Glutamatergic neuron (in vitro differentiated cells): Measurements from ENCODE around the gene FAM174C. TPM values are rescaled to one million over a fixed set of nuclear protein-coding genes. Genes with fewer than 3 reads are reported as not detected.

Experiments used
- DNase-seq: peaks from one replicate; pipeline ENCODE4 v3.0.0; 2022
- H3K27ac Mint-ChIP-seq: one replicate; pipeline ENCODE4 v1.8.0; 2020; ENCODE audit warnings: mild to moderate bottlenecking, mixed read lengths, inconsistent platforms; ENCODE audit not compliant: unreplicated experiment
- H3K27me3 Mint-ChIP-seq: one replicate; pipeline ENCODE4 v1.8.0; 2020; ENCODE audit warnings: mild to moderate bottlenecking, moderate library complexity, mixed read lengths, inconsistent platforms; ENCODE audit not compliant: unreplicated experiment
- H3K36me3 Mint-ChIP-seq: one replicate; pipeline ENCODE4 v1.8.0; 2020; ENCODE audit warnings: mild to moderate bottlenecking, mixed read lengths, inconsistent platforms; ENCODE audit not compliant: unreplicated experiment
- H3K4me1 Mint-ChIP-seq: one replicate; pipeline ENCODE4 v1.8.0; 2020; ENCODE audit warnings: mild to moderate bottlenecking, low read depth, mixed read lengths, inconsistent platforms; ENCODE audit not compliant: unreplicated experiment
- H3K4me3 Mint-ChIP-seq: one replicate; pipeline ENCODE4 v1.8.0; 2020; ENCODE audit warnings: mild to moderate bottlenecking, mixed read lengths, inconsistent platforms; ENCODE audit not compliant: unreplicated experiment
- H3K9me3 Mint-ChIP-seq: one replicate; pipeline ENCODE4 v1.8.0; 2020; ENCODE audit warnings: mild to moderate bottlenecking, moderate library complexity, mixed read lengths, inconsistent platforms; ENCODE audit not compliant: unreplicated experiment
- total RNA-seq: library from RNA; stranded (reverse); fragmentation: NEBNext Ultra II Directional; extraction: Animal tissue kit (Norgen Biotek cat#: 25700); gene quantifications from one replicate; pipeline ENCODE4 v1.2.1, GENCODE V29; 2021; ENCODE audit not compliant: unreplicated experiment
- TF ChIP-seq, protein P1 (sequence below): fragments of 200-600 bp; sonication (generic); IDR thresholded peaks from one replicate; pipeline ENCODE4 v1.5.0; 2021; ENCODE audit not compliant: partially characterized antibody, unreplicated experiment

Gene FAM174C
- total RNA-seq, 1 donor from 2014 or later, result 17.3 TPM

DNA sequence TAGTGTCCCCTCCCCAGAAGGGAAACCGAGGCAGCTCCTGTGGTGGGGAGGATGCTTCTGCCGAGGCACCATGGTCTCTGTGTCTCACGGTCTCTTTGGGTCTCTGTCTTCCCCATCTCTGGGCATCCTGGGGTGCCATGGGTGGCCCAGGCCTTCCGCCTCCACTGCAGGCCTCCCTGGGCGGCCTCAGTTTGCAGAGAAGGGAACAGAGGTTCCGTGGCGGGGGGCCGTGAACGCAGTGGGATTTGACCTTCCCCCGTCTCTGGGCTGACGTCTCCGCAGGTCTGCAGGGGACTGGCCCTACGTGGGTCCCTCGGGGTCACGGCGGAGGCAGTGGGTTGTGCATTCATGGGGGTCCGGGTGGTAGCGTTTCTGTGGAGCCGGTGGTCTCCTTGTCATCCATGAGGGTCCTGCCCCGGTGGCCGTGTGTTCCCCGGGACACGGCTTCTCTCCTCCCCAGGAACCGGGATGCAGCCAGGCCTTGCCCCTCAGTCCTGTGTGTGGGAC, 14.9 kb downstream of the FAM174C start:
- no peaks in the 10 kb centered on the region for H3K4me1 Mint-ChIP-seq
- peaks cover 4% of the 10 kb centered on the region for H3K27me3 Mint-ChIP-seq
- TF ChIP-seq, protein P1, sequence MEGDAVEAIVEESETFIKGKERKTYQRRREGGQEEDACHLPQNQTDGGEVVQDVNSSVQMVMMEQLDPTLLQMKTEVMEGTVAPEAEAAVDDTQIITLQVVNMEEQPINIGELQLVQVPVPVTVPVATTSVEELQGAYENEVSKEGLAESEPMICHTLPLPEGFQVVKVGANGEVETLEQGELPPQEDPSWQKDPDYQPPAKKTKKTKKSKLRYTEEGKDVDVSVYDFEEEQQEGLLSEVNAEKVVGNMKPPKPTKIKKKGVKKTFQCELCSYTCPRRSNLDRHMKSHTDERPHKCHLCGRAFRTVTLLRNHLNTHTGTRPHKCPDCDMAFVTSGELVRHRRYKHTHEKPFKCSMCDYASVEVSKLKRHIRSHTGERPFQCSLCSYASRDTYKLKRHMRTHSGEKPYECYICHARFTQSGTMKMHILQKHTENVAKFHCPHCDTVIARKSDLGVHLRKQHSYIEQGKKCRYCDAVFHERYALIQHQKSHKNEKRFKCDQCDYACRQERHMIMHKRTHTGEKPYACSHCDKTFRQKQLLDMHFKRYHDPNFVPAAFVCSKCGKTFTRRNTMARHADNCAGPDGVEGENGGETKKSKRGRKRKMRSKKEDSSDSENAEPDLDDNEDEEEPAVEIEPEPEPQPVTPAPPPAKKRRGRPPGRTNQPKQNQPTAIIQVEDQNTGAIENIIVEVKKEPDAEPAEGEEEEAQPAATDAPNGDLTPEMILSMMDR, result no peak
- H3K4me3 Mint-ChIP-seq, result no peak overlapping the region
- no peaks in the 10 kb centered on the region for H3K9me3 Mint-ChIP-seq
- no peaks in the 10 kb centered on the region for H3K36me3 Mint-ChIP-seq
- no peak overlapping the region for H3K27ac Mint-ChIP-seq
- peak; percentile 21 for DNase-seq

DNA sequence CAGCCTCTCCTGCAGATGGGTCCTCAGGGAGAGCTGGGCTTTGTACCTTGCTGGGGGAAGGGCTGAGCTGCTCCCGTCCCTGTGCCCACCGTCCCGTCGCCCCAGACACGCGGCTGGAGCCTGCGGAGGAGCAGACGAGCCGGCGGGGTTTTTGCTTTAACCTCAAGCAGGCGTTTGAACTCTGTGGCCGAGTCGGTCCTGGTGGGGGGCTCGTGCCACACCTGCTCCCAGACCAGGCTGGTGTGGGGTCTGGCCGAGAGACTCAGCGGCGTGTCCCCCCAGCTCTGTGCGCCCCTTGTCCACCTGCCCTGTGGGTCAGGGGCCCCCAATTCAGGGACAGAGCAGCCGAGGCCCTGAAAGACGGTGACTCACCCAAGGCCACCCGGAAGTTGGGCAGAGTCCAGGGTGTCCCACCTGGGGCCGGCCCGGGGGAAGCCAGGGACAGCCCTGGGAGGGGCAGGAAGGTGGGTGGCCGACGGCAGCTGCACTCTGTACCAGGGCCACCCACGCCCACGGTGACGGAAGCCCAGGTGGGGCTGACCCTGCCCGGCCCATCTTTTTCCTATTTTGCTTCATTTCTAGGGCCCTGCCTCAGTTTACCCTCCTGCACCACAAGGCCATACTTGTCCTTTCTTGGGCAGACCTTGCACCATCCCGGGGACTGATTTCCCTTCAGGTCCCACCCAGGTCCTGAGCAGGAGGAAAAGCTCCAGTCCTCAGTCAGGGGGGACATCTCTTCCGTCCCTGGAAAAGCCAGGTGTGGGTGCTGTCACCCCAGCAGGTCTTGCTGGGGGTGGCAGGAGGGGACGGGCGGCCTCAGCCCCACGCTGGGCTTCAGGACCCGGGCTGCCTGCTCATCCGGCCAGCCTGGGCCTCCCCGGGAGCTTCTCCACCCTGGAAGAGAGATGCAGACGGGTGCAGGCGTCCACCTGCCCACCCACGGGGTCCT, 15.6 kb downstream of the FAM174C start:
- Mint-ChIP-seq H3K27me3 (peaks cover 4% of the 10 kb centered on the region), H3K27ac (no peak overlapping the region), H3K4me1 (no peaks in the 10 kb centered on the region), H3K9me3 (no peaks in the 10 kb centered on the region), H3K4me3 (no peak overlapping the region), H3K36me3 (no peaks in the 10 kb centered on the region)
- TF ChIP-seq, protein P1, result no peak
- DNase-seq, result no peak

DNA sequence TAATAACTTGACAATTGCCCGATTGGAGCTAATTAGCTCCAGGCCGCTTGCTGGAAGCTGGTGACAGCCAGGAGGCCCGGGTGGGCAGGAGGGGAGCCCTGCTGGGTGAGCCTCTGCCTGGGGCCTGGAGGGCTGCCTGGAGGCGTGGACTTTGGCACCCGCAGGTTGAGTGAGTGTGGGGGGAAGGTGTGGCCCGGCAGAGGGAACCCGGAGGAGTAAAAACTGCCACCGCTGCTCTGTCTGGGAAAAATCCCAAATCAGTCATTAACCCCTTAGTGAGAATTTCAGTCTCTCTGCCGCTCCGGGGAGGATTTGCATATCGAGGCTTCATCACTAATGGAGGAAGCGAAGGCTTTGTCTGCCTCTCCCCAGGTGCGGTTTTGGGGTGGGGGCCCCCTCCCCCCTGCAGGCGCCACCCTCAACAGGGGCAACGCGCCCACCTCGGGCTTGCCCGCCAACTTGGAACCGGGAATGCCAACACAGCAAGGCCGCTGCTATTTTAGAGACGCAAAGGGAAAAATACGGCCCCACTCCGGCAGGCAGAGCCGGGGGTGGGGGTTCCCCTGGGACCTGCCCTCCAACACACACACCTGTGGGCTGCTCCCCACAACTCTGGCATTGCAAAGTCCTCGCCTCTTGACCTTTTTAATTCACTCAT, 16.6 kb downstream of the FAM174C start:
- Mint-ChIP-seq H3K4me1 (no peaks in the 10 kb centered on the region), H3K4me3 (no peak overlapping the region), H3K9me3 (no peaks in the 10 kb centered on the region), H3K27me3 (peaks cover 4% of the 10 kb centered on the region), H3K36me3 (no peaks in the 10 kb centered on the region), H3K27ac (no peak overlapping the region)
- TF ChIP-seq, protein P1, result no peak
- peak; percentile 15 for DNase-seq

DNA sequence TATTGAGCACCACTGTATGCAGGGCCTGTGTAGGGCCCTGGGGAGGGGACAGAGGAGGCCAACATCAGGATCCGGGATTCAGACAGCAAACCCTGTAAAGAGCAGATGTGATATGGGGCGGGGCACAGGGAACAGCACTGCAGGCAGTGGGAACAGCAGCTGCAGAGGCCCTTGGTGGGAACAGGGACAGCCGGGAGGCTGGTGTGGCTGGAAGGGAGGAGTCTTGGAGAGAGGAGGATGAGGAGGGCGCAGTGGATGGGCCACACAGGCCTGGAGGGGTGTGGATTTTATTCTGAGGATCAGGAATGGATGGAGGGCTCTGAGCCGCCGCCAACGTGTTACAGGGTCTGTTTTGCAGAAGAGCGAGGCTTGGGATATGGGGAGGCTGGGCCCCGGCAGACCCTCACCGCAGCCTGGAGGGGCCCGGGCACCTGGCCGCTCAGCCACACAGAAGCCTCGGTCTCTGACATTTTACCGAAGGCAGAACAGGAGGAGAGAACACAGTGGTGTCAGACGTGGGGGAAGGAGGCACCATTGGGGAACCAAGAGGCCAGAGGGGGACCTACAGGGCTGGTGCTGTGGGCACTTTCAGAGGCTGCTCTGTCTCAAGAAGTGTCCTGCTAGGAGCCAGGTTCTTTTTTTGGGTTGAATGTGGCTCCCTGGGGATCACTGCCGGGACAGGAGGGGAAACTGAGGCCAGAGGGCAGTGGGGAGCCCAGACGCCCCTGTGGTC, 17.3 kb downstream of the FAM174C start:
- peaks cover 2% of the 10 kb centered on the region for H3K9me3 Mint-ChIP-seq
- H3K27me3 Mint-ChIP-seq, result peaks cover 4% of the 10 kb centered on the region
- H3K27ac Mint-ChIP-seq, result no peak overlapping the region
- H3K36me3 Mint-ChIP-seq, result no peaks in the 10 kb centered on the region
- H3K4me1 Mint-ChIP-seq, result no peaks in the 10 kb centered on the region
- TF ChIP-seq, protein P1, result no peak
- peak; percentile 15 for DNase-seq
- H3K4me3 Mint-ChIP-seq, result no peak overlapping the region
